Fibroblast of the aortic adventitia (primary cell): ENCODE results near the gene USP17L12. TPM values are rescaled to one million over a fixed set of nuclear protein-coding genes. Genes with fewer than 3 reads are reported as not detected.
"Not testable (repeated sequence)": the region's sequence is repeated elsewhere in the genome, so short reads cannot be mapped to it uniquely, and the experiment has no call there.

Experiments used
- DNase-seq: peaks from one replicate; pipeline ENCODE4 v3.0.0-alpha.2; 2010; ENCODE audit warnings: low read depth
- H3K4me3 ChIP-seq: 2 replicates; pipeline ENCODE4 v1.5.1; 2011; ENCODE audit warnings: low read depth, mild to moderate bottlenecking, control low read depth, low read length, moderate library complexity
- total RNA-seq: library from RNA; depleted of rRNA; stranded (reverse); fragments of >200 nt; gene quantifications from 2 replicates; pipeline ENCODE4 v1.2.3, GENCODE V29; 2012; ENCODE audit warnings: low replicate concordance

Gene USP17L12, protein sequence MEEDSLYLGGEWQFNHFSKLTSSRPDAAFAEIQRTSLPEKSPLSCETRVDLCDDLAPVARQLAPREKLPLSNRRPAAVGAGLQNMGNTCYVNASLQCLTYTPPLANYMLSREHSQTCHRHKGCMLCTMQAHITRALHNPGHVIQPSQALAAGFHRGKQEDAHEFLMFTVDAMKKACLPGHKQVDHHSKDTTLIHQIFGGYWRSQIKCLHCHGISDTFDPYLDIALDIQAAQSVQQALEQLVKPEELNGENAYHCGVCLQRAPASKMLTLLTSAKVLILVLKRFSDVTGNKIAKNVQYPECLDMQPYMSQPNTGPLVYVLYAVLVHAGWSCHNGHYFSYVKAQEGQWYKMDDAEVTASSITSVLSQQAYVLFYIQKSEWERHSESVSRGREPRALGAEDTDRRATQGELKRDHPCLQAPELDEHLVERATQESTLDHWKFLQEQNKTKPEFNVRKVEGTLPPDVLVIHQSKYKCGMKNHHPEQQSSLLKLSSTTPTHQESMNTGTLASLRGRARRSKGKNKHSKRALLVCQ
- not detected in 2 replicates for total RNA-seq

DNA sequence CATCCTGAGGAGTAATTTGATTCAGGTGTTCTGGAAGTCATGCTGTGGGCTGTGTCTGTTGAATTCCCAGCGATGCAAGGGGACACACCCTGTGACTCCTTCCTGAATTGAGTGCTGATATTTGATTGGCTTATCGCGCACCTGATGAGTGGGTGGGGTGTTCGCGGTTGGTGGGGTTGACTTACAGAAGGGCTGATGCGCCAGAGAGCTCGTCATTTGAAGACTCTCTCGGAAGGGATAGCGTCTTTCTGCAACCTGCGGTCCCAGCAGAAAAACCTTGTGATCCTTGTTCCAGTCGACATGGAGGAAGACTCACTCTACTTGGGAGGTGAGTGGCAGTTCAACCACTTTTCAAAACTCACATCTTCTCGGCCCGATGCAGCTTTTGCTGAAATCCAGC, at the start of gene USP17L12:
TSS of gene USP17L12 (plus strand) at position 301 of the 400 bp plus-strand sequence. CDS start at position 301, 0 bp downstream.
- not testable (repeated sequence) for H3K4me3 ChIP-seq, DNase-seq

DNA sequence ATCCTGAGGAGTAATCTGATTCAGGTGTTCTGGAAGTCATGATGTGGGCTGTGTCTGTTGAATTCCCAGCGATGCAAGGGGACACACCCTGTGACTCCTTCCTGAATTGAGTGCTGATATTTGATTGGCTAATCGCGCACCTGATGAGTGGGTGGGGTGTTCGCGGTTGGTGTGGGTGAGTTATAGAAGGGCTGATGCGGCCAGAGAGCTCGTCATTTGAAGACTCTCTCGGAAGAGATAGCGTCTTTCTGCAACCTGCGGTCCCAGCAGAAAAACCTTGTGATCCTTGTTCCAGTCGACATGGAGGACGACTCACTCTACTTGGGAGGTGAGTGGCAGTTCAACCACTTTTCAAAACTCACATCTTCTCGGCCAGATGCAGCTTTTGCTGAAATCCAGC, 9.6 kb upstream of the USP17L12 start, which contains the start of gene USP17L10:
TSS of gene USP17L10 (plus strand) at position 301 of the 400 bp plus-strand sequence. CDS start at position 301, 0 bp downstream.
- H3K4me3 ChIP-seq, DNase-seq: not testable (repeated sequence)

DNA sequence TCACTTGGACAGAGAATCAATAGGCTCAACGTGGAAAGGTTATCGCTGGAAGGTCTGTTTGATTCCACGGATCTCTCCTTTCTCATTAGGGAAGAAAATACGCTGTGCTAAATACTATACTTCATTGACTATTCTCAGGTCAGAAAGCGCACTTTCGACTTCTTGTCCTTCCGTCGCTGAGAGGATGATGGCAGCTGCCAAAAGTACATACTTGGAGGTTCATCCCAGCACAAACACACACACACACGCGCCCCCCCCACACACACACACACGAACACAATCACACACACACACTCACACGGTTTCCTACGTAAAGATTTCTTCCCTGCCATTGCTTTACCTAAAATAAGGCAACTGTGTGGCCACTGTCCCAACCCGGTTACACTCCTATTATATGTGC, 5.3 kb upstream of the USP17L12 start:
- H3K4me3 ChIP-seq, DNase-seq: not testable (repeated sequence)

DNA sequence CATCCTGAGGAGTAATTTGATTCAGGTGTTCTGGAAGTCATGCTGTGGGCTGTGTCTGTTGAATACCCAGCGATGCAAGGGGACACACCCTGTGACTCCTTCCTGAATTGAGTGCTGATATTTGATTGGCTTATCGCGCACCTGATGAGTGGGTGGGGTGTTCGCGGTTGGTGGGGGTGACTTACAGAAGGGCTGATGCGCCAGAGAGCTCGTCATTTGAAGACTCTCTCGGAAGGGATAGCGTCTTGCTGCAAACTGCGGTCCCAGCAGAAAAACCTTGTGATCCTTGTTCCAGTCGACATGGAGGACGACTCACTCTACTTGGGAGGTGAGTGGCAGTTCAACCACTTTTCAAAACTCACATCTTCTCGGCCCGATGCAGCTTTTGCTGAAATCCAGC, 4.8 kb upstream of the USP17L12 start, which contains the start of gene USP17L11:
TSS of gene USP17L11 (plus strand) at position 301 of the 400 bp plus-strand sequence. CDS start at position 301, 0 bp downstream.
- DNase-seq, H3K4me3 ChIP-seq: not testable (repeated sequence)

DNA sequence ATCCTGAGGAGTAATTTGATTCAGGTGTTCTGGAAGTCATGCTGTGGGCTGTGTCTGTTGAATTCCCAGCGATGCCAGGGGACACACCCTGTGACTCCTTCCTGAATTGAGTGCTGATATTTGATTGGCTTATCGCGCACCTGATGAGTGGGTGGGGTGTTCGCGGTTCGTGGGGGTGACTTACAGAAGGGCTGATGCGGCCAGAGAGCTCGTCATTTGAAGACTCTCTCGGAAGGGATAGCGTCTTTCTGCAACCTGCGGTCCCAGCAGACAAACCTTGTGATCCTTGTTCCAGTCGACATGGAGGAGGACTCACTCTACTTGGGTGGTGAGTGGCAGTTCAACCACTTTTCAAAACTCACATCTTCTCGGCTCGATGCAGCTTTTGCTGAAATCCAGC, 4.6 kb downstream of the USP17L12 start, which contains the start of gene USP17L13:
TSS of gene USP17L13 (plus strand) at position 301 of the 400 bp plus-strand sequence. CDS start at position 301, 0 bp downstream.
- DNase-seq, H3K4me3 ChIP-seq: not testable (repeated sequence)

DNA sequence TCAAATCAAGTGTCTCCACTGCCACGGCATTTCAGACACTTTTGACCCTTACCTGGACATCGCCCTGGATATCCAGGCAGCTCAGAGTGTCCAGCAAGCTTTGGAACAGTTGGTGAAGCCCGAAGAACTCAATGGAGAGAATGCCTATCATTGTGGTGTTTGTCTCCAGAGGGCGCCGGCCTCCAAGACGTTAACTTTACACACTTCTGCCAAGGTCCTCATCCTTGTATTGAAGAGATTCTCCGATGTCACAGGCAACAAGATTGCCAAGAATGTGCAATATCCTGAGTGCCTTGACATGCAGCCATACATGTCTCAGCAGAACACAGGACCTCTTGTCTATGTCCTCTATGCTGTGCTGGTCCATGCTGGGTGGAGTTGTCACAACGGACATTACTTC, 10.3 kb downstream of the USP17L12 start:
- DNase-seq = not testable (repeated sequence)

DNA sequence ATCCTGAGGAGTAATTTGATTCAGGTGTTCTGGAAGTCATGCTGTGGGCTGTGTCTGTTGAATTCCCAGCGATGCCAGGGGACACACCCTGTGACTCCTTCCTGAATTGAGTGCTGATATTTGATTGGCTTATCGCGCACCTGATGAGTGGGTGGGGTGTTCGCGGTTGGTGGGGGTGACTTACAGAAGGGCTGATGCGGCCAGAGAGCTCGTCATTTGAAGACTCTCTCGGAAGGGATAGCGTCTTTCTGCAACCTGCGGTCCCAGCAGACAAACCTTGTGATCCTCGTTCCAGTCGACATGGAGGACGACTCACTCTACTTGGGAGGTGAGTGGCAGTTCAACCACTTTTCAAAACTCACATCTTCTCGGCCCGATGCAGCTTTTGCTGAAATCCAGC, 14.1 kb downstream of the USP17L12 start, which contains the start of gene USP17L15:
TSS of gene USP17L15 (plus strand) at position 301 of the 400 bp plus-strand sequence. CDS start at position 301, 0 bp downstream.
- not testable (repeated sequence) for H3K4me3 ChIP-seq, DNase-seq

More for the DNA sequence above, 10.3 kb downstream of the USP17L12 start:
- not testable (repeated sequence) for H3K4me3 ChIP-seq

DNA sequence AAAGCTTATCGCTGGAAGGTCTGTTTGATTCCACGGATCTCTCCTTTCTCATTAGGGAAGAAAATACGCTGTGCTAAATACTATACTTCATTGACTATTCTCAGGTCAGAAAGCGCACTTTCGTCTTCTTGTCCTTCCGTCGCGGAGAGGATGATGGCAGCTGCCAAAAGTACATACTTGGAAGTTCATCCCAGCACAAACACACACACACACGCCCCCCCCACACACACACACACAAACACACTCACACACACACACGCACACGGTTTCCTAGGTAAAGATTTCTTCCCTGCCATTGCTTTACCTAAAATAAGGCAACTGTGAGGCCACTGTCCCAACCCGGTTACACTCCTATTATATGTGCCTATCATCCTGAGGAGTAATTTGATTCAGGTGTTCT, 18.5 kb downstream of the USP17L12 start:
- not testable (repeated sequence) for DNase-seq, H3K4me3 ChIP-seq

DNA sequence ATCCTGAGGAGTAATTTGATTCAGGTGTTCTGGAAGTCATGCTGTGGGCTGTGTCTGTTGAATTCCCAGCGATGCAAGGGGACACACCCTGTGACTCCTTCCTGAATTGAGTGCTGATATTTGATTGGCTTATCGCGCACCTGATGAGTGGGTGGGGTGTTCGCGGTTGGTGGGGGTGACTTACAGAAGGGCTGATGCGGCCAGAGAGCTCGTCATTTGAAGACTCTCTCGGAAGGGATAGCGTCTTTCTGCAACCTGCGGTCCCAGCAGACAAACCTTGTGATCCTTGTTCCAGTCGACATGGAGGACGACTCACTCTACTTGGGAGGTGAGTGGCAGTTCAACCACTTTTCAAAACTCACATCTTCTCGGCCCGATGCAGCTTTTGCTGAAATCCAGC, 23.6 kb downstream of the USP17L12 start, which contains the start of gene USP17L17:
TSS of gene USP17L17 (plus strand) at position 301 of the 400 bp plus-strand sequence. CDS start at position 301, 0 bp downstream.
- not testable (repeated sequence) for H3K4me3 ChIP-seq, DNase-seq

DNA sequence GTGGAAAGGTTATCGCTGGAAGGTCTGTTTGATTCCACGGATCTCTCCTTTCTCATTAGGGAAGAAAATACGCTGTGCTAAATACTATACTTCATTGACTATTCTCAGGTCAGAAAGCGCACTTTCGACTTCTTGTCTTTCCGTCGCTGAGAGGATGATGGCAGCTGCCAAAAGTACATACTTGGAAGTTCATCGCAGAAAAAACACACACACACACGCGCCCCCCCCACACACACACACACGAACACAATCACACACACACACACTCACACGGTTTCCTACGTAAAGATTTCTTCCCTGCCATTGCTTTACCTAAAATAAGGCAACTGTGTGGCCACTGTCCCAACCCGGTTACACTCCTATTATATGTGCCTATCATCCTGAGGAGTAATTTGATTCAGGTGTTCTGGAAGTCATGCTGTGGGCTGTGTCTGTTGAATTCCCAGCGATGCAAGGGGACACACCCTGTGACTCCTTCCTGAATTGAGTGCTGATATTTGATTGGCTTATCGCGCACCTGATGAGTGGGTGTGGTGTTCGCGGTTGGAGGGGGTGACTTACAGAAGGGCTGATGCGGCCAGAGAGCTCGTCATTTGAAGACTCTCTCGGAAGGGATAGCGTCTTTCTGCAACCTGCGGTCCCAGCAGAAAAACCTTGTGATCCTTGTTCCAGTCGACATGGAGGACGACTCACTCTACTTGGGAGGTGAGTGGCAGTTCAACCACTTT, 28.2 kb downstream of the USP17L12 start, which contains the start of gene USP17L18:
TSS of gene USP17L18 (plus strand) at position 678 of the 728 bp plus-strand sequence. CDS start at position 678, 0 bp downstream.
- H3K4me3 ChIP-seq, DNase-seq: not testable (repeated sequence)

DNA sequence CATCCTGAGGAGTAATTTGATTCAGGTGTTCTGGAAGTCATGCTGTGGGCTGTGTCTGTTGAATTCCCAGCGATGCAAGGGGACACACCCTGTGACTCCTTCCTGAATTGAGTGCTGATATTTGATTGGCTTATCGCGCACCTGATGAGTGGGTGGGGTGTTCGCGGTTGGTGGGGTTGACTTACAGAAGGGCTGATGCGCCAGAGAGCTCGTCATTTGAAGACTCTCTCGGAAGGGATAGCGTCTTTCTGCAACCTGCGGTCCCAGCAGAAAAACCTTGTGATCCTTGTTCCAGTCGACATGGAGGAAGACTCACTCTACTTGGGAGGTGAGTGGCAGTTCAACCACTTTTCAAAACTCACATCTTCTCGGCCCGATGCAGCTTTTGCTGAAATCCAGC, 33.1 kb downstream of the USP17L12 start, which contains the start of gene USP17L19:
TSS of gene USP17L19 (plus strand) at position 301 of the 400 bp plus-strand sequence. CDS start at position 301, 0 bp downstream.
- H3K4me3 ChIP-seq, DNase-seq: not testable (repeated sequence)

DNA sequence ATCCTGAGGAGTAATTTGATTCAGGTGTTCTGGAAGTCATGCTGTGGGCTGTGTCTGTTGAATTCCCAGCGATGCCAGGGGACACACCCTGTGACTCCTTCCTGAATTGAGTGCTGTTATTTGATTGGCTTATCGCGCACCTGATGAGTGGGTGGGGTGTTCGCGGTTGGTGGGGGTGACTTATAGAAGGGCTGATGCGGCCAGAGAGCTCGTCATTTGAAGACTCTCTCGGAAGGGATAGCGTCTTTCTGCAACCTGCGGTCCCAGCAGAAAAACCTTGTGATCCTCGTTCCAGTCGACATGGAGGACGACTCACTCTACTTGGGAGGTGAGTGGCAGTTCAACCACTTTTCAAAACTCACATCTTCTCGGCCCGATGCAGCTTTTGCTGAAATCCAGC, 37.9 kb downstream of the USP17L12 start, which contains the start of gene USP17L20:
TSS of gene USP17L20 (plus strand) at position 301 of the 400 bp plus-strand sequence. CDS start at position 301, 0 bp downstream.
- not testable (repeated sequence) for H3K4me3 ChIP-seq, DNase-seq

DNA sequence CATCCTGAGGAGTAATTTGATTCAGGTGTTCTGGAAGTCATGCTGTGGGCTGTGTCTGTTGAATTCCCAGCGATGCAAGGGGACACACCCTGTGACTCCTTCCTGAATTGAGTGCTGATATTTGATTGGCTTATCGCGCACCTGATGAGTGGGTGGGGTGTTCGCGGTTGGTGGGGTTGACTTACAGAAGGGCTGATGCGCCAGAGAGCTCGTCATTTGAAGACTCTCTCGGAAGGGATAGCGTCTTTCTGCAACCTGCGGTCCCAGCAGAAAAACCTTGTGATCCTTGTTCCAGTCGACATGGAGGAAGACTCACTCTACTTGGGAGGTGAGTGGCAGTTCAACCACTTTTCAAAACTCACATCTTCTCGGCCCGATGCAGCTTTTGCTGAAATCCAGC, 42.6 kb downstream of the USP17L12 start, which contains the start of gene USP17L21:
TSS of gene USP17L21 (plus strand) at position 301 of the 400 bp plus-strand sequence. CDS start at position 301, 0 bp downstream.
- not testable (repeated sequence) for H3K4me3 ChIP-seq, DNase-seq

DNA sequence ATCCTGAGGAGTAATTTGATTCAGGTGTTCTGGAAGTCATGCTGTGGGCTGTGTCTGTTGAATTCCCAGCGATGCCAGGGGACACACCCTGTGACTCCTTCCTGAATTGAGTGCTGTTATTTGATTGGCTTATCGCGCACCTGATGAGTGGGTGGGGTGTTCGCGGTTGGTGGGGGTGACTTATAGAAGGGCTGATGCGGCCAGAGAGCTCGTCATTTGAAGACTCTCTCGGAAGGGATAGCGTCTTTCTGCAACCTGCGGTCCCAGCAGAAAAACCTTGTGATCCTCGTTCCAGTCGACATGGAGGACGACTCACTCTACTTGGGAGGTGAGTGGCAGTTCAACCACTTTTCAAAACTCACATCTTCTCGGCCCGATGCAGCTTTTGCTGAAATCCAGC, 47.4 kb downstream of the USP17L12 start, which contains the start of gene USP17L22:
TSS of gene USP17L22 (plus strand) at position 301 of the 400 bp plus-strand sequence. CDS start at position 301, 0 bp downstream.
- DNase-seq, H3K4me3 ChIP-seq: not testable (repeated sequence)
